ENCODE results near the gene NFIC. TPM values are rescaled to one million over a fixed set of nuclear protein-coding genes. Genes with fewer than 3 reads are reported as not detected.

NFIC gene
- 36.1 to 51.1 TPM (median 44.7 TPM) in 5 replicates for total RNA-seq (2022; extraction: Qiagen RNA extraction)

GRCh38 chr19:3365836-3366752 lies at the start of gene NFIC:
Gene NFIC (plus strand): TSS chr19:3366583. CDS start chr19:3366637, 54 bp downstream.

GRCh38 chr19:3480383-3481091 lies 114.2 kb downstream of the NFIC start, which contains the start of gene SMIM24:
Gene SMIM24 (minus strand): TSS chr19:3480525. CDS start chr19:3480463, 62 bp downstream.

GRCh38 chr19:3483226-3483628 lies 116.8 kb downstream of the NFIC start, which contains the start of gene SMIM44:
Gene SMIM44 (minus strand): TSS chr19:3483441. CDS start chr19:3483403, 38 bp downstream.

GRCh38 chr19:3500429-3501101 lies 134.2 kb downstream of the NFIC start, which contains the start of gene DOHH:
Gene DOHH (minus strand): TSS chr19:3500674. CDS start chr19:3496814, 3,860 bp downstream.

GRCh38 chr19:3505598-3506383 lies 139.4 kb downstream of the NFIC start, which contains the start of gene FZR1:
Gene FZR1 (plus strand): TSS chr19:3506311. CDS start chr19:3522990, 16,679 bp downstream.

Other genes with a start within 250 kb of the NFIC start
- 0.08 TPM in 2 of 5 replicates, not detected in the others for gene GNA15, start 230.6 kb upstream of the NFIC start, total RNA-seq (2022; extraction: Qiagen RNA extraction)
- 0.08 to 0.33 TPM (median 0.22 TPM) in 4 of 5 replicates, not detected in the other for gene S1PR4, start 187.8 kb upstream of the NFIC start, total RNA-seq (2022; extraction: Qiagen RNA extraction)
- gene NCLN, start 180.7 kb upstream of the NFIC start, total RNA-seq (2022; extraction: Qiagen RNA extraction), result 61.7 to 81.5 TPM (median 79.9 TPM) in 5 replicates
- gene CELF5, start 141.9 kb upstream of the NFIC start, total RNA-seq (2022; extraction: Qiagen RNA extraction), result 0.32 to 0.59 TPM (median 0.48 TPM) in 5 replicates
- 0.26 to 1.0 TPM (median 0.50 TPM) in 5 replicates for gene SMIM24, start 113.9 kb downstream of the NFIC start, total RNA-seq (2022; extraction: Qiagen RNA extraction)
- gene SMIM44, start 116.9 kb downstream of the NFIC start, total RNA-seq (2022; extraction: Qiagen RNA extraction), result not detected in 5 replicates
- 10.9 to 21.1 TPM (median 17.4 TPM) in 5 replicates for gene DOHH, start 134.1 kb downstream of the NFIC start, total RNA-seq (2022; extraction: Qiagen RNA extraction)
- gene FZR1, start 139.7 kb downstream of the NFIC start, total RNA-seq (2022; extraction: Qiagen RNA extraction), result 22.2 to 38.0 TPM (median 33.7 TPM) in 5 replicates
- gene TEKTIP1, start 172.6 kb downstream of the NFIC start, total RNA-seq (2022; extraction: Qiagen RNA extraction), result not detected in 5 replicates
- gene MFSD12, start 191.0 kb downstream of the NFIC start, total RNA-seq (2022; extraction: Qiagen RNA extraction), result 105 to 153 TPM (median 148 TPM) in 5 replicates
- 40.2 to 70.6 TPM (median 61.9 TPM) in 5 replicates for gene HMG20B, start 206.4 kb downstream of the NFIC start, total RNA-seq (2022; extraction: Qiagen RNA extraction)
- gene GIPC3, start 218.9 kb downstream of the NFIC start, total RNA-seq (2022; extraction: Qiagen RNA extraction), result 0.17 to 0.26 TPM (median 0.23 TPM) in 5 replicates
- 0.79 to 1.5 TPM (median 1.3 TPM) in 5 replicates for gene TBXA2R, start 240.3 kb downstream of the NFIC start, total RNA-seq (2022; extraction: Qiagen RNA extraction)